ENCODE data around the gene HEMGN.

Gene HEMGN

GRCh38 chr9:97900103-97900737, 37.8 kb downstream of the HEMGN start:
- TF ChIP-seq CTCF (conservative IDR thresholded peaks at IDR 0.05) (no peak), ZFX (IDR thresholded peaks at IDR 0.05) (no peak)
- H3K27ac ChIP-seq = no peak overlapping the region

- TF ChIP-seq ZFX (IDR thresholded peaks at IDR 0.05) (no peak), CTCF (conservative IDR thresholded peaks at IDR 0.05) (no peak; the same call in 1 of the 2 replicates)
- H3K27ac ChIP-seq = no peak overlapping the region
These were observed 42.2 kb downstream of the HEMGN start for GRCh38 chr9:97895695-97896332.

- no peak overlapping the region for H3K27ac ChIP-seq
- no peak for TF ChIP-seq ZFX (IDR thresholded peaks at IDR 0.05)
- TF ChIP-seq CTCF (conservative IDR thresholded peaks at IDR 0.05) = no peak
These were observed 42.8 kb downstream of the HEMGN start for GRCh38 chr9:97895211-97895610.

- TF ChIP-seq CTCF (conservative IDR thresholded peaks at IDR 0.05) = no peak
- TF ChIP-seq ZFX (IDR thresholded peaks at IDR 0.05) = no peak
- H3K27ac ChIP-seq = no peak overlapping the region
These were observed 45.6 kb downstream of the HEMGN start for GRCh38 chr9:97892421-97892820.

- TF ChIP-seq ZFX (IDR thresholded peaks at IDR 0.05) (no peak), CTCF (conservative IDR thresholded peaks at IDR 0.05) (no peak)
- H3K27ac ChIP-seq = no peak overlapping the region
These were observed 46.2 kb downstream of the HEMGN start for GRCh38 chr9:97891736-97892135.

- no peak overlapping the region for H3K27ac ChIP-seq
- TF ChIP-seq ZFX (IDR thresholded peaks at IDR 0.05) (no peak), CTCF (conservative IDR thresholded peaks at IDR 0.05) (peak; percentile 88)
These were observed 47.8 kb downstream of the HEMGN start for GRCh38 chr9:97889941-97890887.

GRCh38 chr9:97880336-97880735, 57.6 kb downstream of the HEMGN start:
- no peak overlapping the region for H3K27ac ChIP-seq
- TF ChIP-seq CTCF (conservative IDR thresholded peaks at IDR 0.05) (no peak), ZFX (IDR thresholded peaks at IDR 0.05) (no peak)
